Spinal cord (tissue), 10 donors: ENCODE data around the gene TFB2M. TPM values are rescaled to one million over a fixed set of nuclear protein-coding genes. Genes with fewer than 3 reads are reported as not detected.

Experiments
- DNase-seq, 6 donors: peaks; one replicate each; pipeline versions ENCODE4 v3.0.0 to v3.0.0-alpha.2; 2013 to 2015; ENCODE audit warnings: low spot score in 6 of 6, low read depth in 4 of 6
- H3K27ac ChIP-seq: one replicate; pipeline ENCODE4 v1.5.1; 2013; ENCODE audit warnings: low read depth, low read length, control low read depth
- H3K27me3 ChIP-seq: one replicate; pipeline ENCODE4 v1.6.1; 2013; ENCODE audit warnings: low read length; ENCODE audit not compliant: control insufficient read depth, insufficient read depth
- H3K36me3 ChIP-seq: one replicate; pipeline ENCODE4 v1.6.1; 2013; ENCODE audit warnings: low read length; ENCODE audit not compliant: control insufficient read depth, insufficient read depth
- H3K4me1 ChIP-seq: one replicate; pipeline ENCODE4 v1.6.1; 2013; ENCODE audit warnings: low read length; ENCODE audit not compliant: control insufficient read depth, insufficient read depth
- H3K4me3 ChIP-seq: one replicate; pipeline ENCODE4 v1.5.1; 2013; ENCODE audit warnings: low read depth, low read length, control low read depth
- H3K9me3 ChIP-seq: one replicate; pipeline ENCODE4 v1.6.1; 2013; ENCODE audit warnings: low read length; ENCODE audit not compliant: control insufficient read depth, insufficient read depth
- WGBS: methylation state at CpG from one replicate; pipeline ENCODE4 v1.1.5; 2013; ENCODE audit warnings: missing lambda C conversion rate; ENCODE audit not compliant: insufficient coverage; 5-methylcytosine and 5-hydroxymethylcytosine counted together
- polyA plus RNA-seq, 2 donors: library from polyadenylated mRNA; unstranded; fragments of 120-200 nt; gene quantifications; one replicate each; pipeline ENCODE4 v1.2.1, GENCODE V29; 2013; ENCODE audit not compliant: insufficient read length in 2 of 2
- small RNA-seq: library from RNA; depleted of rRNA; stranded (forward); fragments of <200 nt; gene quantifications from one replicate; pipeline ENCODE3, GENCODE V24; 2014; ENCODE audit warnings: low replicate concordance
- total RNA-seq, 2 donors: library from RNA; depleted of rRNA in 1 of 2; stranded (reverse); fragments of 120-200 nt in 1 of 2; fragments of >200 nt in 1 of 2; gene quantifications; one replicate each; pipeline versions ENCODE4 v1.2.3 to v1.2.4, GENCODE V29; 2013 to 2014
- donor health status: healthy.

Gene TFB2M
- total and polyA plus RNA-seq, 4 donors = 8.1 to 14.4 (median 9.0) TPM

DNA sequence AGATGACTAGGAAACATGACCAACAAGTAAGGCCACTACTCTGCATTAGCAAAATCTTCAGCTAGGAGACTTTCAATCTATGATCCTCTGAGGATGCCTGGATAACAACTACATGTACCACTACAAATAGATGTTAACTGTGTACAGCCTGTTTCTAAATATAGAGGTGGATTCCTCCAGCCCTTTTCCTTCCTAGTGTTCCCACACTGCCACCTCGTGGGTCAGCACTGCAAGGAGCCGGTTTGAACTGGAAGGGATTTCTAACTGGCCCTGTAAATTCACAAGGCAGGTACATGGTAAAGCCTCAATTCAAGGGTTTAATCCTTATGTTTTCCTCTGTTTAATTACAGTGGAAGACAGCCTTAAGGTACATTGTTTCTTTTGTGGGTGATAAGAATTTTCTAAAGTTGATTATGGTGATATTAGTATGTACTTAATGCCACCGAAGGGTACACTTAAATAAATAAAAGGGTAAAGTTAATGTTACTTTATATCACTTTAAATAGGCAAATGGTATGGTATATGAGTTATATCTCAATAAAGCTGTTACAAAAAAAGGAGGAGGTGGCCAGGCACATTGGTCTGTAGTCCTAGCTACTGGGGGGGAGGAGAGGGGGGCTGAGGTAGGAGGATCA, 73.3 kb downstream of the TFB2M start:
- H3K27ac ChIP-seq = no peak overlapping the region
- H3K36me3 ChIP-seq = no peaks in the 10 kb centered on the region
- H3K4me3 ChIP-seq = no peak overlapping the region
- H3K4me1 ChIP-seq = peaks cover 3% of the 10 kb centered on the region
- H3K9me3 ChIP-seq = no peaks in the 10 kb centered on the region
- no peaks in the 10 kb centered on the region for H3K27me3 ChIP-seq
- WGBS = no CpG with 5 or more reads among the region's 3 CpGs
- peak; percentile 60 to 97 (median 70) for DNase-seq

DNA sequence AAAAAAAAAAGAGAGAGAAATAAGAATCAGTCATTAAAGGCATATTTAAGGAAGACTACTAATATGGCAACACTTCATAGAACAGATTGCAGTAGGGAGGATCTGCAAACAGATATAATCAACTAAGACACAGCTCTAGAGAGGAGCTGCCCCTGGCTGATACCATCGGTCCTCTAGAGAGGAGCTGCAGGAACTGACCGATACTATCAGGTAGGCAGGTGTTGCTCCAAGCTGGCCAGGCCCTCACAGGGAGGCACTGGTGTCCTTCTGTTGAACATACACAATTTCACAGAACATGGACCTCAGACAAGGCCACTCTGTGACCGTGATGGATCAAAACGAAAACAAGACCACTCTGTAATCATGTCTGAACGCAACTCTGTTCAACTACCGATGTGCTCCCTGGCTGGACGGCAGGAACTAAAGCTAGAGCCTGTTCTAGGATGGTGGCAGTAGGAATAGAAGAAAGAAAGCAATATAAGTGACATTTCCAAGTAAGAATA, 74.5 kb downstream of the TFB2M start:
- no peaks in the 10 kb centered on the region for H3K27me3 ChIP-seq
- H3K4me1 ChIP-seq = peaks cover 3% of the 10 kb centered on the region
- no peaks in the 10 kb centered on the region for H3K36me3 ChIP-seq
- no peak overlapping the region for H3K4me3 ChIP-seq
- no peak overlapping the region for H3K27ac ChIP-seq
- WGBS = 90% methylated on average over 3 of the region's 7 CpGs
- DNase-seq = peak in 2 of 6 donors; percentile 8 to 12
- no peaks in the 10 kb centered on the region for H3K9me3 ChIP-seq

Small RNA genes lying within 50 kb of the gene (small RNA-seq; reads per million reads assigned to genes)
- not detected for gene AL356583.2

Other genes with a start within 250 kb of the TFB2M start
- 10 to 100 TPM; 53.2 to 54.4 TPM for gene SMYD3, start 59.0 kb downstream of the TFB2M start, total RNA-seq
- 10 to 100 TPM; 37.5 to 45.7 TPM for gene SMYD3, start 59.0 kb downstream of the TFB2M start, polyA plus RNA-seq
- gene CNST, start 195 bp upstream of the TFB2M start, total RNA-seq = 10 to 100 TPM; 17.1 to 48.1 TPM
- gene CNST, start 195 bp upstream of the TFB2M start, polyA plus RNA-seq = 10 to 100 TPM; 19.9 to 23.5 TPM
- gene SCCPDH, start 158.1 kb upstream of the TFB2M start, total RNA-seq = 10 to 100 TPM; 69.3 to 69.4 TPM
- 10 to 100 TPM; 59.3 to 61.5 TPM for gene SCCPDH, start 158.1 kb upstream of the TFB2M start, polyA plus RNA-seq